ENCODE results near the gene KIAA1671.

DNA sequence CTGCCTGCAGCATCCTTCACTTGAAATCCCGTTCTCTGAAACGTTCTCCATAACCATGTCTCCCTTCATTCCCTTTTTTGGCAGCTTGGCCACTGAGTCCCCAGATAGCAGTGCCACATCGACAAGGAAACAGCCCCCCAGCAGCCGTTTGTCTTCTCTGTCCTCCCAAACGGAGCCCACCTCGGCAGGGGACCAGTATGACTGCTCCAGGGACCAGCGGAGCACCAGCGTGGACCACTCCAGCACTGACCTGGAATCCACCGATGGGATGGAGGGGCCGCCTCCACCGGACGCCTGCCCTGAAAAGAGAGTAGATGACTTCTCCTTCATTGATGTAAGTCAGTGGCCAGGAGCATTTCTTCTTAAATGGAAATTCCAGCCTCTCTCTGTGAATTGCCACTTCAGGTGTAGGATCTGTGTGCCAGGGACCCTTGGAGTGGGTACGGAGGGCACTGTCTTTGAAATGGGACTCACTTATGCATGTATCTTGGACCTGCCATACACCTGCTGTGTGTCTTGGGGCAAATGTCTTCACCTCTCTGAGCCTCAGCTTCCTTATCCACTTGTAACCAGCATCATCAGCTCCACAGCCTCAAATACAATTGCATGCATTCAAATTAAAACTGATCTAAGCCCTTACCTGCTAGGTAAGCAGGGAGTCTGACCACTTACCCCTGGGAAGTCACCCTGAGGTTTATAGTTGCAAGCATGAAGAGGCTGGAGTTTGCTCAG is 221.8 kb downstream of the KIAA1671 start:
- TF ChIP-seq YY1 (IDR thresholded peaks at IDR 0.05; ENCODE audit: insufficient read depth, insufficient read length) (no peak), SUZ12 (IDR thresholded peaks at IDR 0.05; ENCODE audit: extremely low read depth, insufficient read depth, insufficient read length) (no peak)
